HepG2 (cell line): ENCODE results near the gene ZNF83. TPM values are rescaled to one million over a fixed set of nuclear protein-coding genes. Genes with fewer than 3 reads are reported as not detected.

Experiments
- ATAC-seq: fragments of 200-7000 bp; cut with Tn5 transposase; 3 replicates; pipeline ENCODE4 v1.9.1; 2020; ENCODE audit warnings: mild to moderate bottlenecking, moderate library complexity
- BruUV-seq: library from RNA; stranded (reverse); fragments of 400-500 nt; replicated peaks from 2 replicates; lab custom pipeline; 2021; lab: Mats Ljungman, UMichigan
- CTCF ChIA-PET: fragments of 300-600 bp; formaldehyde crosslinking; extraction: SDS; loops from one replicate; lab custom pipeline; 2021; ENCODE audit warnings: low total read pairs, inconsistent platforms, low intra/inter-chr PET ratio; lab: Yijun Ruan, JAX
- POLR2A ChIA-PET: fragments of 350-600 bp; sonication (Branson Sonifier 250); formaldehyde crosslinking; loops from one replicate; lab custom pipeline; 2020; ENCODE audit warnings: antibody characterized with exemption, inconsistent platforms; lab: Yijun Ruan, JAX
- DNase-seq: peaks from one replicate; pipeline ENCODE4 v3.0.0-alpha.2; 2015; ENCODE audit warnings: low spot score
- FAIRE-seq: peaks from 3 replicates; lab custom pipeline; 2011; peaks lifted over from hg19 to GRCh38; lab: Jason Lieb, UNC
- H2AFZ ChIP-seq: one replicate; pipeline ENCODE4 v1.6.1; 2011; ENCODE audit warnings: low read length, inconsistent platforms
- H3K27ac ChIP-seq: fragments of 300-600 bp; 3 replicates; pipeline ENCODE4 v1.8.0; 2011; ENCODE audit warnings: mixed run types, mild to moderate bottlenecking, mixed read lengths, low read length, inconsistent platforms; ENCODE audit not compliant: insufficient read depth; ENCODE audit errors: extremely low read length
- H3K27me3 ChIP-seq, 2 experiments: fragments of 200-600 bp in 1 of 2; 2 replicates in 1 of 2; 3 replicates in 1 of 2; pipeline versions ENCODE4 v1.6.0 to v1.8.0; 2011; ENCODE audit warnings: low read length in 2 of 2, mild to moderate bottlenecking in 2 of 2, moderate library complexity in 2 of 2, inconsistent platforms in 1 of 2; ENCODE audit not compliant: insufficient read depth in 2 of 2, control insufficient read depth in 1 of 2
- H3K36me3 ChIP-seq, 2 experiments: fragments of 200-600 bp in 1 of 2; replicated peaks in 1 of 2; 2 replicates in 1 of 2; 3 replicates in 1 of 2; pipeline versions ENCODE4 v1.5.1 to v1.8.0; 2011; ENCODE audit warnings: low read length in 2 of 2, inconsistent platforms in 1 of 2; ENCODE audit not compliant: insufficient read depth in 2 of 2, control insufficient read depth in 1 of 2
- H3K4me1 ChIP-seq: 2 replicates; pipeline ENCODE4 v1.5.1; 2012; ENCODE audit warnings: low read length, inconsistent platforms; ENCODE audit not compliant: insufficient read depth
- H3K4me2 ChIP-seq: 2 replicates; pipeline ENCODE4 v1.6.0; 2011; ENCODE audit warnings: low read depth, low read length, inconsistent platforms
- H3K4me3 ChIP-seq, 3 experiments: fragments of 200-600 bp in 1 of 3; sonication (generic), shearing (Covaris generic) in 1 of 3; replicated peaks in 1 of 3; 2 replicates each; pipeline ENCODE4 v1.5.1; 2011 to 2016; ENCODE audit warnings: low read length in 3 of 3, inconsistent platforms in 2 of 3, low read depth in 2 of 3, mild to moderate bottlenecking in 2 of 3, control low read depth in 1 of 3, mixed read lengths in 1 of 3; ENCODE audit not compliant: insufficient read depth in 1 of 3
- H3K79me2 ChIP-seq: one replicate; pipeline ENCODE4 v1.6.1; 2011; ENCODE audit warnings: low read length, inconsistent platforms; ENCODE audit not compliant: insufficient read depth
- H3K9ac ChIP-seq: 2 replicates; pipeline ENCODE4 v1.6.0; 2011; ENCODE audit warnings: mild to moderate bottlenecking, low read depth, low read length, inconsistent platforms; ENCODE audit not compliant: insufficient read depth
- H3K9me3 ChIP-seq: 2 replicates; pipeline ENCODE4 v1.5.1; 2012; ENCODE audit warnings: mild to moderate bottlenecking, low read length
- H4K20me1 ChIP-seq: 2 replicates; pipeline ENCODE4 v1.6.0; 2011; ENCODE audit warnings: inconsistent platforms, mild to moderate bottlenecking, low read length, moderate library complexity; ENCODE audit not compliant: insufficient read depth
- CEBPG ChIP-seq: IDR thresholded peaks from 2 replicates; pipeline ENCODE4 v1.6.1; 2016
- DMTF1 ChIP-seq: sonication (generic); formaldehyde crosslinking; IDR thresholded peaks from 2 replicates; pipeline ENCODE4 v1.4.0; 2020; ENCODE audit warnings: mild to moderate bottlenecking, missing genetic modification reagents
- ZBTB46 ChIP-seq: sonication (generic); formaldehyde crosslinking; IDR thresholded peaks from 2 replicates; pipeline ENCODE4 v1.4.0; 2020; ENCODE audit warnings: mild to moderate bottlenecking, missing genetic modification reagents, borderline replicate concordance
- ZNF607 ChIP-seq: sonication (generic); formaldehyde crosslinking; IDR thresholded peaks from 2 replicates; pipeline ENCODE4 v1.5.1; 2020; ENCODE audit warnings: missing genetic modification reagents, mild to moderate bottlenecking, borderline replicate concordance
- ZNF891 ChIP-seq: sonication (generic); formaldehyde crosslinking; IDR thresholded peaks from 2 replicates; pipeline ENCODE4 v1.5.0; 2020; ENCODE audit warnings: mild to moderate bottlenecking, missing genetic modification reagents
- WGBS: methylation state at CpG from one replicate; pipeline ENCODE4 v1.1.6; 2017; ENCODE audit warnings: low lambda C conversion rate; 5-methylcytosine and 5-hydroxymethylcytosine counted together
- in situ Hi-C: cut with HindIII; loops from 2 replicates; pipeline ENCODE4 v1.10.0; 2017; ENCODE audit warnings: low pct_unique_long_range_greater_than_20kb; ENCODE audit not compliant: extremely low pct_ligation_motif_present
- intact Hi-C: fragments of 100-400 bp; cut with micrococcal nuclease; formaldehyde crosslinking; loops from one replicate; pipeline ENCODE4 v1.10.0; 2022; ENCODE audit not compliant: unreplicated experiment
- polyA plus RNA-seq, 8 experiments: library from polyadenylated mRNA; depleted of rRNA in 3 of 8; stranded (reverse) in 7 of 8; unstranded in 1 of 8; fragments of >200 nt; fragmentation: Illumina TruSeq in 4 of 8; extraction: Trizol in 4 of 8; gene quantifications; 2 replicates each; pipeline versions ENCODE4 v1.2.1 to v1.2.3, GENCODE V29; 2011 to 2016; ENCODE audit warnings: low read depth in 4 of 8, missing spikeins in 1 of 8, mixed read lengths in 1 of 8; ENCODE audit not compliant: insufficient read depth in 1 of 8
- total RNA-seq, 5 experiments: library from RNA; depleted of rRNA; stranded (reverse); fragments of >200 nt; fragmentation: Illumina TruSeq; extraction: Trizol; gene quantifications; 2 replicates each; pipeline ENCODE4 v1.2.3, GENCODE V29; 2016; ENCODE audit warnings: low read depth in 1 of 5

The ZNF83 gene
- total and polyA plus RNA-seq, 2 of the 13 experiments (the other 11 are each of a cell fraction or from before 2014, with no cell fraction given), result 20.4 to 44.5 TPM

- H2AFZ ChIP-seq, result no peak overlapping the region
- H3K79me2 ChIP-seq, result no peaks in the 10 kb centered on the region
- no peak overlapping the region for H3K9ac ChIP-seq
- FAIRE-seq (no peak), ATAC-seq (no peak), DNase-seq (no peak)
- no peak overlapping the region for H3K27ac ChIP-seq
- H3K27me3 ChIP-seq, result no peaks in the 10 kb centered on the region
- intact Hi-C loops (no loop called here), in situ Hi-C loops (no loop called here)
- POLR2A ChIA-PET, result no interaction called here
- TF ChIP-seq CEBPG (no peak), ZNF607 (CRISPR knock-in tag) (no peak), ZBTB46 (no peak), ZNF891 (no peak)
- H4K20me1 ChIP-seq, result no peaks in the 10 kb centered on the region
- H3K4me2 ChIP-seq, result no peak overlapping the region
- no TSS peak for BruUV-seq
- H3K4me1 ChIP-seq, result peaks cover 12% of the 10 kb centered on the region; the same call in 1 of the 2 replicates
- no peak overlapping the region for H3K4me3 ChIP-seq
- H3K36me3 ChIP-seq, result no peaks in the 10 kb centered on the region
- WGBS, result 60% methylated on average over 12 of the region's 14 CpGs
- CTCF ChIA-PET, result no interaction called here
- H3K9me3 ChIP-seq, result peaks cover 10% of the 10 kb centered on the region
These were observed 2.8 kb upstream of the ZNF83 start for GRCh38 chr19:52640916-52641315.

GRCh38 chr19:52639996-52640395 lies 1.8 kb upstream of the ZNF83 start:
- H3K79me2 ChIP-seq, result no peaks in the 10 kb centered on the region
- no TSS peak for BruUV-seq
- no peak for DNase-seq
- H2AFZ ChIP-seq, result no peak overlapping the region
- no peaks in the 10 kb centered on the region for H3K27me3 ChIP-seq
- H3K4me3 ChIP-seq, result no peak overlapping the region
- H4K20me1 ChIP-seq, result no peaks in the 10 kb centered on the region
- no peak for FAIRE-seq
- TF ChIP-seq DMTF1 (CRISPR knock-in tag), result no peak
- ATAC-seq, result no peak
- H3K36me3 ChIP-seq, result no peaks in the 10 kb centered on the region
- no peak overlapping the region for H3K4me2 ChIP-seq
- CTCF ChIA-PET, result no interaction called here
- POLR2A ChIA-PET, result no interaction called here
- no peak overlapping the region for H3K9ac ChIP-seq
- peaks cover 10% of the 10 kb centered on the region for H3K9me3 ChIP-seq
- 74% methylated on average over 10 of the region's 10 CpGs for WGBS
- H3K27ac ChIP-seq, result no peak overlapping the region
- in situ Hi-C loops (no loop called here), intact Hi-C loops (no loop called here)
- peaks cover 12% of the 10 kb centered on the region; the same call in 1 of the 2 replicates for H3K4me1 ChIP-seq
